HEK293T (cell line): ENCODE results near the gene GATB.

Experiments
- BHLHE40 ChIP-seq: fragments of 450-650 bp; IDR thresholded peaks from 2 replicates; pipeline ENCODE4 v1.6.1; 2016; ENCODE audit warnings: mild to moderate bottlenecking, moderate library complexity, borderline replicate concordance
- ELF4 ChIP-seq: fragments of 450-650 bp; IDR thresholded peaks from 2 replicates; pipeline ENCODE4 v1.6.1; 2017; ENCODE audit warnings: antibody characterized with exemption
- FOXA1 ChIP-seq: fragments of 450-650 bp; IDR thresholded peaks from 2 replicates; pipeline ENCODE4 v1.6.1; 2016; ENCODE audit warnings: mild to moderate bottlenecking
- NFRKB ChIP-seq: fragments of 450-650 bp; IDR thresholded peaks from 2 replicates; pipeline ENCODE4 v1.6.1; 2016; ENCODE audit warnings: mild to moderate bottlenecking, moderate library complexity

DNA sequence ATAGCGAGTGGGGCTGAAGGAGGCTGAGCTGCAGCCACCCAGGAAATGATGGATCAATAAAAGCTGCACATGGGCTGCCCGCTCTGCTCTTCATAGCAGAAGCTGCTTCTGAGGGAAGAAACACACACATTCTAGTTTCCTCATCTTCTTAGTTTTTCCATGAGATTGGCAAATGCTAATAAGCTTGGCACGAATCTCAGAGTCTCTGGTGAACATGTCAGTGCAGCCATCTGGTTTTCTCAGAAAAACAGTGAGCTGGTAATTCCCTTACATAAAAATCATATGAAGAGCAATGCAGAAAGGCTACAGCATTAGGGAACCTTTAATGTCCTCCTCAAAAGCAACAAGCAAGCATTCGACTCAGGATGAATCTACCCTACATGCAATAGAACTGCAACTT, 69.9 kb downstream of the GATB start:
- TF ChIP-seq BHLHE40 (no peak), NFRKB (no peak), ELF4 (no peak), FOXA1 (no peak)
